ENCODE results near the gene MLKL. TPM values are rescaled to one million over a fixed set of nuclear protein-coding genes. Genes with fewer than 3 reads are reported as not detected.
"Not testable (repeated sequence)": the region's sequence is repeated elsewhere in the genome, so short reads cannot be mapped to it uniquely, and the experiment has no call there.

Gene MLKL
- polyA plus RNA-seq, 1 donor, result 3.5 TPM

DNA sequence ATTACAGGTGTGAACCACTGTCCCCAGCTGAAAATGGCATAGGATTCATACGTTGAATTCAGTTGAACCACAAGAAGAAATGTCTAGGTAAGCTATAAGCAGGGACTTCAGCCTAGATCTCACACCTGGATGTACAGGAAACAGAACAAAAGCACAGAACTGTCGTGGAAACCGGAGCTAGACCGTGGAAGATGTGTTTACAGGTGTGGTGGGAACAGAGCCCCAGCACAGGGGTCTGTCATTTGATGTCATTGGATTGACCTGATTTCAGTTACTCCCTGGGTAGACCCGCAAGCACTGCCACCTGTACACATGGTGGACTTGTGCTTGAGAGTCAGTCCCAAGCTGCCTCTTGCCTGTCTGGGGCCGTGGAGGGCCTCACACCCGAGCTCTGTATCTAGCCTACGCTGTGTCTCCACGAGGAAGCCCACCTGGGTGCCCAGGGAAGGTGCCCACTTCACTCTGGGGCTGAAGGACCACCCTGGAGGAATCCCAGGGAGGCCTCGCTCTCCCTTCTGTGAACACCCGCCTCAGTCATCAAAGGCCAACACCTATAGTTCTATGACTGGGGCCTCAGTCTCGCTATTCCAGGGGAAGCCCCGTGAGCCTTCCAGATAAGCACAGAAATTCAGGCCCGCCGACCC, 32.2 kb upstream of the MLKL start:
- DNase-seq, result no peak

DNA sequence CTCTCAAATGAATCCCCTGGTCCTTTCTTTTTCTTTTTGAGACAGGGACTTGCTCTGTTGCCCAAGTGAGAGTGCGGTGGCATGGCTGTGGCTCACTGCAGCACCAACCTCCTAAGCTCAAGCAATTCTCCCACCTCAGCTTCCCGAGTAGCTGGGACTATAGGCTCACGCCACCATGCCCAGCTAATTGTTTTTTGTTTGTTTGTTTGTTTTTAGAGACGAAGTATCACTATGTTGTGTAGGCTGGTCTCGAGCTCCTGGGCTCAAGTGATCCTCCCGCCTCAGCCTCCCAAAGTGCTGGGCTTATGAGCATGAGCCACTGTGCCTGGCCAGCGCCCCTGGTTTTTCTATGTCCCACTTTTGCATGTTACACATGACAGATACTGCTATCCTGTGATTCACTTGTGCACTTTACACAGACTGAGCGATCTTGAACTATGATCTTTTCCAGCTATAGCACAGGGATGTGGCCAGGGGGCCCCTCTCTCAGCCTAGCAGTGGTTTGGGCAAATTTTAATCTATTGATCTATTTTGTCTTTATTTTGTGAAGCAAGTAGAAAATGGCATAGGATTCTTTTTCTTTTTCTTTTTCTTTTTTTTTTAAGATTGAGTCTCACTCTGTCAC, 31.3 kb upstream of the MLKL start:
- no peak for DNase-seq

DNA sequence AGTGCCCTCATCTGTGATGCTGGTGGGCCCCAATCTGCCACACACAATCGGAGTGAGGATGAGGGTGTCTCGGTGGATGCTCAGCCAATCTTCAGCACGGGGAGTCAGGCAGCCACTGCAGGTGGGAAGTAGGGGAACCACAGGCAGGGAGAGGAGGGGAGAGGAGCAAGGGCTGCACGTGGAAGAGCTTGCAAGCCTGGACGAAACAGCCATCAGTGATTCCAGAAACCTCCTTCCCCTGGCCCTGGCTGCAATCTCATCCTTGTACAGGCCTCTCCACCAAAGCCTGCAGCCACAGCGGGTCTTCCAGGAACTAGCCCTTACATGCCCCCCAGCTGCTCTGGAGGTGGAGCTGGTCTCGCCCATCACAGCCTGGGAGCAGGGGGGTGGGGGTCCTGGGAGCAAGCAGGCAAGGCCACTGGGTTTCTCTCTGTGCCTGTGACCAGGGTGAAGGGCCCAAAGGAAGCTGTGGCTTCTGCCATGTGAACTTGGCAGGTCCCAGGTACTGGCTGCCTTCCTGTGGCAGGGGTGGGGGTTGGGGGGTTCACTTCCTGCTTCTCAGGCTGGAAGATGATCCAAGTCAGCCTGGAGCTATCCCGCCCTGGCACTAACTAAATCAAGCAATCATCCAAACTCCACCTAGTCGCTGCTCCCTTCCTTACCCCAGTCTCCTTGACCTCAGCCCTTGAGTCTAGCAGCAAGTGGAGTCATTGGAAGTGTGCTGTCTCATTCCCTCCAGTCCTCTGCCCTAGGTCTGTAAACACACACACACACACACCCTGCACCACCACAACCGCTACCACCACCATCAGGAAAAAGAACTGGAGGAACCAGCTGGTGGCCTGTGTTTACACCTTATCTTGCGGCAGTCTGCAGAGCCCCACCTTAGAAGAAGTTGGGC, 29.4 kb upstream of the MLKL start:
- DNase-seq, result no peak

DNA sequence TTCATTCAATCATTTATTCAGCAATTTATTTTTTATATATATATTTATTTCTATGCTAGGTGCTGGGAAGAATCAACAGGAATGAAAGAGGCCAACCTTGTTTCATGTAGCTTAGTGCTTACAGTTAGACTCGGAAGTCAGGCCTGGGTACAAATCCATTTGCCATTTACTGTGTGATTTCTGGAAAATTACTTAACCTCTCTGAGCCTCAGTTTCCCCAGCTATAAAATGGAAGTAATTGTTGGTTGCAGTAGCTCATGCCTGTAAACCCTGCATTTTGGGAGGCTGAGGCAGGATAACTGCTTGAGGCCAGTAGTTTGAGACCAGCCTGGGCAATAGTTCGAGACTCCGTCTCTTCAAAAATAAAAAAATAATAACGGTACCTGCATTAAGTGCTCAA, 27.2 kb upstream of the MLKL start:
- no peak for DNase-seq

DNA sequence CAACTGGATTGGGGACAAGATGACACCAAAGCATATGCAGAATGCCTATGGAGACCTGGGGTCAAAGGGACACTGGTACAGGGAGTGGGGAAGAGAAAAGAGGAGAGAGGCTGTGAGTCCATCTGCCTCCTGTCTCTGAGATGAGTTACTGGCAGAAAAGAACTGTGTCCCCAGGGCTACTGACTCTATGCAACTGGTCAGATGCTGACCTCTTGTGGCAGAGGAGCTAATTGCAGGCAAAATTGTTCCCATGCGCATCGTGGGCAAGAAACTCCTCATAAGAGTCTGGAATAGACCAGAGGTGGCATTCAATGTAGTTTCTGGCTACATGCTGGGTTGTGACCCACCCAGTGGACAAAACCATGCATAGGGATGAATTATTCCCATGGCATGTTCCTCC, 26.1 kb upstream of the MLKL start:
- no peak for DNase-seq

DNA sequence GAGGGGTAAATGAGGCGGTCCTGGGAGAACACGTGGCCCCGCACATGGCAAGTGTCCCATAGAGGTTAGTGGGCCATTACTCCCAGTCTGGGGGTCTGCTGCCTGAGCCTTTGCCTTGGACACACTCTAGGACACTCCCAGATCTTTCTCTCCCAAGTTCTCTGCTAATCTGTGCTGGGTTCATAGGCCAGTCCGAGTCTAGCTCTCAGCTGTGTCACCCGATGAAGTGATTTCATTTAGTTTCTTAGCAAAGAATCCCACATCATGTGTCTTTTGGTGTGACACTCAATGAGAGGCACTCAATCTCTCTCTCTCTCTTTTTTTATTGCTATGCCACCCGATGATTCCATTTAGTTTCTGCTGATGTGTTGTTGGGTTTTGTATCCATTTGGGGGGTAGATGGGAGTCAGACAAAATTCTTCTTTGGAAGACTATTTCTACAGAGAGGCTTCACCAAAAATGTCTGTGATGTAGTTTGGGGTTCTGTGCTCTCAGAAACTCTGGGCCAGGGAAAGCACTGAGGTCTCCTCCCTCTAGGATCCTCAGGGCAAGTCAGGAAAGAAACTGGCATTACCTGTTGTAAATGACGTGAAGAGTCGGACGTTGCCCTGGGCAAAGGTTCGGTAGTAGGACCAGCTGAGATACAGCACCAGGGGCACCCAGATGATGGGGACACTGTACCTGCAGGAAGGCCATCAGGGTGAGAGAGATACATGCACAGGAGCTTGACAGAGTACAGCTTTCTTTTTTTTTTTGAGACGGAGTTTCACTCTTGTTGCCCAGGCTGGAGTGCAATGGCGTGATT, 25.2 kb upstream of the MLKL start:
- DNase-seq, result no peak

DNA sequence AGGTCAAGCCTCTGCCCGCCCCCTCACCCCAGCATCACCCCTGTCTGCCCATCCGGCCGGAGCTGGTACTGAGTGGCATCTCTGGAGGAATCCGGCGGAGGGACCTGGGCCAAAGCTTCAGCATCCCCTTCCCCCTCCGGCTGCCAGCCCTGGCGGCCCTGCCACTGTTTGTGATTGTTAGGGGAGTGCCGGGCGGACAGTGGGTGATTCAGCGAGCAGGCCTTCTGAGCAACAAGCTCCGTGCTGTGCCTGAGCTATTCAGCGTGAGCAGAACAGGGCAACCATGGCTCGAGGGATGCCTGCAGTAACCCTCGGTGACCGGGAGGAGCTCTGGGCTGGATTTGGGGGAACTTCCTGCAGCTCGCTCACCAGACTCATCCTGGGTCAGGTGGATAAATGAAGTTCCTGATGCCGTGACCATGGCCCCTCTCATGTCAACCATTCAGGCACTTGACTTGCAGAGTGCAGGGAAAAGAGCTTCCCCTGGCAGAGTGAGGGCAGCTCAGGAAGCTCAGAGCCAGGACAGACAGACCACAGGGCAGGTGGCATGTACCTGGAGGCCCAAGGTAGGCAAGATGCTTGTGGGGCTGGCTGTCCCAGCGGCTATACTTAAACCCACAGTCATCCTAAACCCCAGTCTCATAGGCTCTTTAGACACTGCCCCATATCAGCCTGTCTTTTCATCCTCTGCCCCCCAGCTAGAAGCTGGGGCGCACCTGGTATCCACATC, 24.3 kb upstream of the MLKL start:
- DNase-seq, result no peak

DNA sequence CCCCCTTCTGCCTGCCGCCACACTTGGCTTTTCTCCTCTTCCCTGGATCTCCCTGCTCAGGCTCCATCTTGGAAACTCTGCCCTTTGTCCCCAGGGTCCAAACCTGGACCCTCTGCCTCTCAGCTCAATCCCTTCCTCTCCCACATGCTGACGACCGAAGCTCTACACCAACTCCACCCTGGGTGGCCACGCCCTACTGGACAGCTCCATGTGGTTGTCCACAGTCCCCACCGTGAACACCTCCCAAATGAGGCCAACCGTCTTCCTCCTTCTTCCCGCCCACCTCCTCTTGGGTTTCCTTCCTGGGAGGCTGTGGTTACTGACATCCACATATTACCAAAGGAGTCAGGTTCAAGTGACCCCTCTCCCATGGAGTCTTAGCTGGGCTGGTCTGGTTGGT, 22.6 kb upstream of the MLKL start:
- DNase-seq, result no peak

DNA sequence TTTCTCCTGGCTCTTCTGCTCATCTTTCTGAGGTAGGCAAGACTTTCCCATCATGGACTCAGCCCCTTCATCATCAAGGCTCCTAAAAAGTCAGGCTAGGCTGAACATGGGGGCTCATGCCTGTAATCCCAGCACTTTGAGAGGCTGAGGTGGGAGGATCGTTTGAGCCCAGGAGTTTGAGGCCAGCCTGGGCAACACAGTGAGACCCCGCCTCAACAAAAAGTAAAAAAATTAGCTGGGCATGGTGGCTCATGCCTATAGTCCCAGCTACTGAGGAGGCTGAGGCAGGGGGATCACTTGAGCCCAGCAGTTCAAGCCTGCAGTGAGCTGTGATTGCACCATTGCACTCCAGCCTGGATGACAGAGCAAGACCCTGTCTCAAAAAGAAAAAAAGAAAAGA, 21.5 kb upstream of the MLKL start:
- not testable (repeated sequence) for DNase-seq

DNA sequence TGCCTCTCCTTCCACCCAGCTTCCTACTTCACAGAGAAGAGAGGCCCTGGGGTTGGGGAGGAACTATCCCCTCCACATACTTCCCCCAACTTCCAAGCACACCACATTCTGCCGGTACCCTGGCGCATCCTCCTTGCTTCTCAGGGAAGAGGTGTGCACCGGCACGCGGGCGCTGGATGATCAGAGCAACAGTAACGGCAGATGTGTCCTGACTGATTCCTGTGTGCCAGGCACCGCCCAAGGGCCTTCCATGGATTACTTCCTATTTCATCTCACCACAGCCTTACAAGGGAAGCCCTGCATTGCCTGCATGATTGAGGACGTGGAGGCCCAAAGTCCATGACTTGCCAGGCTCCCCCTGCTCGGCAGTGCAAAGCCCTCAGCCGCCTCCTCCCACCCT, 21.1 kb upstream of the MLKL start:
- DNase-seq, result no peak

DNA sequence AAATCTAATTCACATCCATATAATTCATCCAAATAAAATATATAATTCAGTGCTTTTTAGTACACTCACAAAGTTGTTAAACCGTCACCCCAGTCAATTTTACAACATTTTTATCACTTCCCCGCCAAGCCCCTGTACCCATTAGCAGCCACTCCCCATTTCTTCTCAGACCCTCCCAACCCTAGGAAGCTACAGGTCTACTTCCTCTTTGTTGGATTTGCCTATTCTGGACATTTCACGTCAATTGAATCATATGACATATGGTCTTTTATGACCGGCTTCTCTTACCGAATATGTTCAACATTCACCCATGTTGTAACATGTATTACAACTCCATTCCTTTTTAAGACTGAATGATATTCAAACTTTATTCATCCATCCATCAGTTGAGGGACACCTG, 19.9 kb upstream of the MLKL start:
- no peak for DNase-seq

DNA sequence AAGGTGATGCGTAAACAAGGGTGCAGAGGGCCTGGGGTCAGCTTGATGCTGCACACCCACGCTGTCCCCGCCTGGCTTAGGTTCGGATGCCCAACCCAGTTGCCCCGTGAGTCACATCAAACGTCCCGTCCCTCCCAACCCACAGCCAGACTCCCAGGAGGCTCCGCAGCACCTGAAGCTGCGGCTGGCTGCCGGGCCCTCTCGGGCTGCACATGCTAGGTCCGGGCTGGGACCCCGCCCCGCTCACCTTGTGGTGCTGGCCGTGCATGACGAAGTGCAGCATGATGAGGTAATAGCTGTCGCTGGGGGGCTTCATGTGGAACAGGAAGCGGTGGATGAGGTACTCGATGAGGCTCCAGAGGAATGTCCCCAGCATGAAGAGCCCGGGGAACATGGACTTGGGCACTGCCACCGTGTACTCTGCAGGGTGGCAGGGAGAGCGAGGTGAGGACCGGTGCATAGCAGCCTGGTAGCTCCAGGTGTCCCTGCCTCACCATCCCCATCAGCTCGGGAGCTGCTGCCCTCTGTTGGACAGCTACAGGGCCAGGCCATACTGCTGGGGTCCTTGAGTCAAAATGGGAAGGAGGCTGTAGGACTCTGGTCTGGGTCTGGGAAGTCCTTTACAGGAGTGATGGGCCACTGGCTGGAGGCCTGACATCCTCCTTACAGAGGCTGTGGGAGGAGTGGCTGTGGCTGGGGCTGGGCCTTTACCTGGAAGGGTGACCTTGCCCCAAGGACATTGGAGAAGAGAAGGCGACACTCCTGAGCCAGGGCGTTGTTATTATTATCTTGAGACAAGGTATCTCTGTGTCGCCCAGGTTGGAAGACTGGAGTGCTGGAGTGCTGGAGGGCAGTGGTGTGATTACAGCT, 18.3 kb upstream of the MLKL start:
- DNase-seq, result no peak

DNA sequence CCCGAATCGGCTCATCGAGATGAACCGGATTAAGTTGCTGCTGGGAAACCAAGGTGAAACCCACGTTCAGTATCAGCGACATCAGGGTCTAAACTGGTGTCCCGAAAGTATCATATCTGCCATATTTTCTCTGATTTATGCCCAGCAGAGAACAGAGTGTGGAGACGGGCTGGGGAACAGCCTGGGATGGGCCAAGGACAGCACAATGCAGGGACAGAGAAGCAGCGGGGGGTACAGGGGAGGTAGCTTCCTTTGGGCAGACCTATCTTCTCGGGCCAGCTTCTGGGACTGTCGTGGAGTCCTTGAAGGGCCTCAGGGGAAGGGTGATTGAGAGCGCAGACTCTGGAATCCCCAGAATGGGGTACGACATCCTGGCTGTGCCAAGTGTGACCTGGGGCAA, 17.5 kb upstream of the MLKL start:
- DNase-seq, result no peak

DNA sequence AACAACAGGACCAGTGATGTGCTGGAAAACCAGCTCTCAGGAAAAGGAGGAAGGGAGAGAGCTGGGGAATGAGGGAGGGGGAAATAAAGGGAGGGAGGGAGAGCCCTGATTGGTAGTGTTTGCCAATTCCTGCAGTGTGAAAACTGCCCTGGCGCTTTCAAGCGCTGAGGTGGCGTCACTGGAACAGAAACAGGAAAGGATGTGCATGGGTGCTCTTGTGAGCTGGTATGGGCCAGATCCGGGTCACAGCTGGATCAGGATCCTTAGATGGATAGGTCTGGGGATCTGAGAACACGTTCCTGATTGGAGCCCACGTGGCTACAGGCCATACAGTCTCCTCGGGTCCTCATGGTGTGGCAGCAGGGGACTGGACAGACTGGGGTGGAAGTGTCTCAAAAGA, 16.7 kb upstream of the MLKL start:
- DNase-seq, result no peak

DNA sequence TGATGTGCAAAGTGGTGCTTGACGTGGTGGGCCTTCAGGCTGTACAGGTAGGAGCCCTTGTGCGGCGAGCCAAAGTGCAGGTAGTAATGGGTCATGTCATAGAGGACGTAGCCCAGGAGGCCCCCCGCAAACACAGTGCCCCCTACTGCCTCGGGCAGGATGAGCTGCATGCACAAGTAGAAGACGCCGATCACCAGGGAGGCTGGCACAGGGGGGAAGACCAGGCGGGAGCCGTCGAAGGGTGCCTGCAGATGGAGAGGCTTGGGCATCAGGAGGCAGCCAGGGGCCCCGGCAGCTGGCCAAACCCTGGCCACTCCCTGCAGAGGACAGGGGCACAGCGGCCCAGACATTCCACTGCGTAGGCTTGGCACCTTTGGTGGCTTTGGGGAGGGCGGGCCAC, 15.7 kb upstream of the MLKL start:
- DNase-seq, result no peak

DNA sequence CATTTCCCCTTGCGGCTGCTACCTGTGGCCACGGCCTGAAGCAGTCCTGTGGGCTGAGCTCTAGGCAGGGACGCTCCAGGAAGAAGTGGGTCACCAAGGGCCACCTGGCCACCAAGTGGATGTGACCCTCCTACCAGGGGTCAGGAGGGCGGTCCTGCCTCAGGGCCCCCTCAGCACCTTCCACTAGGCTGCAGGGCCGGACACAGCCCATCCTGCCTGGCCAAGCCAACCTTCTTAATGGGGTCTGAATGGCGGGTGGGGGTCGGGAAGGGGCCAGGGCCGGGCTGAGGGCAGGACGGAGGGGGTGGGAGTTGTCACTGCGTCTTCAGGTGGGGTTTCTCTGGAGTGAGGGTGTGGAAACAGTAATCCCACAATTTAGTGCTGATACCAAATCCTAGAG, 13.2 kb upstream of the MLKL start:
- DNase-seq, result no peak

DNA sequence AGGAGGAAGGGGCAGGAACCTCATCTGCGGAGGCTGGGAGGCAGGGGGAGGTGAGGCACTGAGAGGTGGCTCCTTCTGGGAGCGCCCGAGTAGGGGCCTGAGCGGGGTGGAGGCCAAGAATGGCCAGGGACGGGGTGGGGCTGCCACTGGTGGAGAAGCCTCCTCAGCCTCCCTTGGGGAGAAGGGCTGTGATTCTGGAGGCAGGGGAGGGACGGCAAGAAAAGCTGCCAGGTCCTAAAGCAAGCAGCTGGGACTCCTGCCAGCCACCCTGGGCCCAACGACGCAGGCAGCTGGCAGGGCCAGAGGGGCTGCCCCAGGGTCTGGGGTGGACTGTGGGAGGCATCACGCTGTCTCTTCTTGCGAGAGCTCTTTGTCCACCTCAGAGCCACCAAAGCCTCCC, 12.7 kb upstream of the MLKL start:
- no peak for DNase-seq

DNA sequence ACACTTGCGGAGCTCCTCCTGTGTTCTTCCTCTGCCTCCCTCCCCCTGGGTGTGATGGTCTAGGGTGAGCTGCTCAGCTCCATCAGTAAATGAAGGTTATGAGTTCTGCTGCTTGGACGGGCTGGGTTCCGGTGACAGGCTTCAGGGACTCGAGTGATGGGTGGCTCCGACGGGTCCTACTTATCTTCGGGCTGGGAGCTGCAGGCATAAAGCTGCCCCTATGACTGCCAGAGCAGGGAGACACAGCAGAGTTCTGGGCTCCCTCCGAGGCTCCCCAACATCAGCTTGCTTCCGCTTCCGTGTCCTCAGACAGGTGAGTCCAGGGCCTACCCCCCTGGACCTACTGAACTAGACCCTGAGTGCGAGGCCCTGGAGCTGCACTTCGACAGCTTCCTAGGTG, 11.3 kb upstream of the MLKL start:
- DNase-seq, result no peak

DNA sequence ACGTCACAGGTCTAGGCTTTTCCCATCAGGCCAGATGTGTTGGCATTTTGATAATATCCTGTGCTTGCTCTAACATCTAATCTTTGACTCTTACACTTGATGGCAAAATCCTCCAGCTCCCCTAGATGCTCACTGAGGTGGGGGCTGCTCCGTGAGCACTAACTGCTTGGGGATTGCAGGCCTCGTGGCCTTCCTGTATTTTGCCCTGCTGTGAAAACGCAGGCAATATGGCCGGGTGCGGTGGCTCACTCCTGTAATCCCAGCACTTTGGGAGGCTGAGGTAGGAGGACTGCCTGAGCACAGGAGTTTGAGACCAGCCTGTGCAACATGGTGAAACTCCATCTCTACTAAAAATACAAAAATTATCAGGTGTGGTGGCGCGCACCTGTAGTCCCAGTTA, 9.7 kb upstream of the MLKL start:
- DNase-seq, result no peak

DNA sequence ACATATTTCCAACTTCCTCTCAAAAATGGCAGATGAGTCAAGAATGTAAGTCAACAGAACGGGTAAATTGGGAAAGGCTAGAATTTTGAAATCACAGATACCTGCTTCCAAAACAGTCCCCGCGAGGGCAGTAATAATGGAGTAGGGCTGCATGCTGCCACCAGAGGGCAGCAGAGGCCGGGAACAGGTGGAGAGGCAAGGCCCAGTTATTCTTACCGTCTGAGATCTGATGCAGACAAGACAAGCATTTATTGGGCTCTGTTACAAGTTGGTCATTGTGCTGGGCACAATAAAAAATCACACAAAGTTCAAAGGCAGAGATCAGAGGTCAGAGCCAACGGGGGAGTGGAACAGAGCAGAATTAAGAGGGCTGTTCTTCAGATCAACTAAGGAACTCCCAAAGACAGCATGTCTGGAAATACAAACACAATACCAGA, 8.8 kb upstream of the MLKL start:
- peak; percentile 65 for DNase-seq

DNA sequence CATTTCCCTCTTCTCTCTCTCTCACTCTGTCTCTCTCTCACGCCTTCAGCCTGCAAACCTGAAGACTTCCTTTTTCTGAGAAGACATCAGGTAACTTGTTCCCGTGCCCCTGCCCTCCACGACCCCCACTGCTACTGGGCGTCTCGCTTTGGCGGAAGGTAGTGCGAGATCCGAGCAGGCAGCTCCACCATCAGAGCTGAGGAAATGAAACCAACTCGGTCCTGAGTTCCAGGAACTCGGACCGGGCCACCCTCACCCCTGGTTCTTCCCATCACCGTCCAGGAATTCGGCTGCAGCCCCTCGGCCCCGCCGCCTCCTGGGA, 585 bp downstream of the MLKL start:
- no peak for DNase-seq

Measured in left kidney (tissue), 2 donors.